Measurements from ENCODE around the gene TAF1C. TPM values are rescaled to one million over a fixed set of nuclear protein-coding genes. Genes with fewer than 3 reads are reported as not detected.

The TAF1C gene
- total RNA-seq, 1 donor from 2014 or later, result 94.7 TPM

- no peaks in the 10 kb centered on the region for H3K9me3 Mint-ChIP-seq (ENCODE audit: low read depth)
- no peak overlapping the region for H3K27ac Mint-ChIP-seq
- no peak for DNase-seq (ENCODE audit: low spot score, unreplicated experiment)
- peaks cover 12% of the 10 kb centered on the region for H3K27me3 Mint-ChIP-seq
- H3K36me3 Mint-ChIP-seq (ENCODE audit: insufficient read depth), result no peaks in the 10 kb centered on the region
- TF ChIP-seq, protein P1, sequence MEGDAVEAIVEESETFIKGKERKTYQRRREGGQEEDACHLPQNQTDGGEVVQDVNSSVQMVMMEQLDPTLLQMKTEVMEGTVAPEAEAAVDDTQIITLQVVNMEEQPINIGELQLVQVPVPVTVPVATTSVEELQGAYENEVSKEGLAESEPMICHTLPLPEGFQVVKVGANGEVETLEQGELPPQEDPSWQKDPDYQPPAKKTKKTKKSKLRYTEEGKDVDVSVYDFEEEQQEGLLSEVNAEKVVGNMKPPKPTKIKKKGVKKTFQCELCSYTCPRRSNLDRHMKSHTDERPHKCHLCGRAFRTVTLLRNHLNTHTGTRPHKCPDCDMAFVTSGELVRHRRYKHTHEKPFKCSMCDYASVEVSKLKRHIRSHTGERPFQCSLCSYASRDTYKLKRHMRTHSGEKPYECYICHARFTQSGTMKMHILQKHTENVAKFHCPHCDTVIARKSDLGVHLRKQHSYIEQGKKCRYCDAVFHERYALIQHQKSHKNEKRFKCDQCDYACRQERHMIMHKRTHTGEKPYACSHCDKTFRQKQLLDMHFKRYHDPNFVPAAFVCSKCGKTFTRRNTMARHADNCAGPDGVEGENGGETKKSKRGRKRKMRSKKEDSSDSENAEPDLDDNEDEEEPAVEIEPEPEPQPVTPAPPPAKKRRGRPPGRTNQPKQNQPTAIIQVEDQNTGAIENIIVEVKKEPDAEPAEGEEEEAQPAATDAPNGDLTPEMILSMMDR (IDR thresholded peaks at IDR 0.05; ENCODE audit: unreplicated experiment), result no peak
- H3K4me3 Mint-ChIP-seq (ENCODE audit: low read depth), result no peak overlapping the region
- H3K4me1 Mint-ChIP-seq (ENCODE audit: low read depth), result no peaks in the 10 kb centered on the region
These were observed 30.5 kb downstream of the TAF1C start for GRCh38 chr16:84156342-84156784.

DNA sequence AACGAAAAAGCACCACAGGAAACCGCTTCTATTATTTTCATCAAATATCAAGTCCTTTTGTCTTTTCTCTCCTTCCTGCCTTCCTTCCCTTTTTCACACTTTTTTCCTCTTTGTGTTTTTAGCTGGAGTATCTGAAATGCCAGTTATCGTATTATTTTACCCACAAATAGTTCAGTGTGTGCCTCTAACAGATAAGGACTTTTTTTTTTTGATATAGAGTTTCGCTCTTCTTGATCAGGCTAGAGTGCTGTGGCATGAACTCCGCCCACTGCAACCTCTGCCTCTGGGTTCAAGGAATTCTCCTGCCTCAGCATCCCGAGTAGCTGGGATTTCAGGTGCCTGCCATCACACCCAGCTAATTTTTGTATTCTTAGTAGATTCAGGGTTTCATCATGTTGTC is 31.1 kb downstream of the TAF1C start:
- Mint-ChIP-seq H3K27ac (no peak overlapping the region), H3K4me1 (ENCODE audit: low read depth) (no peaks in the 10 kb centered on the region), H3K36me3 (ENCODE audit: insufficient read depth) (no peaks in the 10 kb centered on the region), H3K27me3 (peaks cover 17% of the 10 kb centered on the region), H3K9me3 (ENCODE audit: low read depth) (no peaks in the 10 kb centered on the region), H3K4me3 (ENCODE audit: low read depth) (no peak overlapping the region)
- TF ChIP-seq, protein P1 (IDR thresholded peaks at IDR 0.05; ENCODE audit: unreplicated experiment), result no peak
- DNase-seq (ENCODE audit: low spot score, unreplicated experiment), result no peak

DNA sequence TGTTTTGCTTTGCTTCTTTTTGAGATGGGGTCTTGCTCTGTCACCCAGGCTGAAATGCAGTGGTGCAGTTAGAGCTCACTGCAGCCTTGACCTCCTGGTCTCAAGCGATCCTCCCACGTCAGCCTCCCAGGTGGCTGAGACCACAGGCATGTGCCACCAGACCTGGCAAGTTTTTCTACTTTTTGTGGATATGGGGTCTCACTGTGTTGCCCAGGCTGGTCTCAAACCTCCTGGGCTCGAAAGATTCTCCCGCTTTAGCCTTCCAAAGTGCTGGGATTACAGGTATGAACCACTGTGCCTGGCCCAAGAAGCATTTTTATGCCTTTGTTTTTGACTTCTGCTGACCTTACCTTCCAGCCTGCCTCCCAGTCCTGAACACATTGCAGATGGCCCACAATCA is 31.6 kb downstream of the TAF1C start:
- no peaks in the 10 kb centered on the region for H3K9me3 Mint-ChIP-seq (ENCODE audit: low read depth)
- TF ChIP-seq, protein P1 (IDR thresholded peaks at IDR 0.05; ENCODE audit: unreplicated experiment), result no peak
- H3K4me3 Mint-ChIP-seq (ENCODE audit: low read depth), result no peak overlapping the region
- no peak for DNase-seq (ENCODE audit: low spot score, unreplicated experiment)
- no peaks in the 10 kb centered on the region for H3K36me3 Mint-ChIP-seq (ENCODE audit: insufficient read depth)
- H3K4me1 Mint-ChIP-seq (ENCODE audit: low read depth), result no peaks in the 10 kb centered on the region
- peaks cover 18% of the 10 kb centered on the region for H3K27me3 Mint-ChIP-seq
- H3K27ac Mint-ChIP-seq, result peak overlapping the region; percentile 52

- no peak for DNase-seq (ENCODE audit: low spot score, unreplicated experiment)
- Mint-ChIP-seq H3K4me1 (ENCODE audit: low read depth) (no peaks in the 10 kb centered on the region), H3K9me3 (ENCODE audit: low read depth) (no peaks in the 10 kb centered on the region), H3K4me3 (ENCODE audit: low read depth) (no peak overlapping the region), H3K27ac (no peak overlapping the region), H3K36me3 (ENCODE audit: insufficient read depth) (no peaks in the 10 kb centered on the region), H3K27me3 (peaks cover 18% of the 10 kb centered on the region)
- TF ChIP-seq, protein P1 (IDR thresholded peaks at IDR 0.05; ENCODE audit: unreplicated experiment), result no peak
These were observed 33.1 kb downstream of the TAF1C start for GRCh38 chr16:84153660-84154214.

DNA sequence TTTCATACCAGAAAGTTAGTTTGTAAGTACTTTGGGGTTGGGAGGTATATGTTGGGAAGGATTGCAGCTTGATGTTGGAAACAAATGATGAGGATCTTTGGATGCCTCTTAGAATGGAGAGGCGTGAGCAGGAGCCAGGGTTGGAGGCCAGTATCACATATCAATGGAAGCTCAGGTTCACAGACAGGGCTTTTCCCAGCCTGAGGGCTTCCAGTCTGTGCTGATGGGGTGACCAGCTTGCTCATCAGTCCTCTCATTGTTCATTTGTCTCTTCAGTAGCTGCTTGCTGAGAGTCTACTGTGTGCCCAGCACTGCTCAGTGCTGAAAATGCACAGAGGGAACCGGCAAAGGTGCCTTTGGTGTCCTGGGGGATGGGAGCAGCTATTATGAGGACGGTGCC is 35.9 kb downstream of the TAF1C start:
- no peak for DNase-seq (ENCODE audit: low spot score, unreplicated experiment)
- Mint-ChIP-seq H3K36me3 (ENCODE audit: insufficient read depth) (no peaks in the 10 kb centered on the region), H3K27me3 (peaks cover 27% of the 10 kb centered on the region), H3K4me1 (ENCODE audit: low read depth) (no peaks in the 10 kb centered on the region), H3K27ac (no peak overlapping the region), H3K9me3 (ENCODE audit: low read depth) (no peaks in the 10 kb centered on the region), H3K4me3 (ENCODE audit: low read depth) (no peak overlapping the region)
- TF ChIP-seq, protein P1 (IDR thresholded peaks at IDR 0.05; ENCODE audit: unreplicated experiment), result no peak

All from progenitor cell of endocrine pancreas (in vitro differentiated cells).